ENCODE measurements around the gene ZNF844. TPM values are rescaled to one million over a fixed set of nuclear protein-coding genes. Genes with fewer than 3 reads are reported as not detected.

Gene ZNF844
- total RNA-seq, 2 donors from 2014 or later, result 10.3 to 17.9 TPM

DNA sequence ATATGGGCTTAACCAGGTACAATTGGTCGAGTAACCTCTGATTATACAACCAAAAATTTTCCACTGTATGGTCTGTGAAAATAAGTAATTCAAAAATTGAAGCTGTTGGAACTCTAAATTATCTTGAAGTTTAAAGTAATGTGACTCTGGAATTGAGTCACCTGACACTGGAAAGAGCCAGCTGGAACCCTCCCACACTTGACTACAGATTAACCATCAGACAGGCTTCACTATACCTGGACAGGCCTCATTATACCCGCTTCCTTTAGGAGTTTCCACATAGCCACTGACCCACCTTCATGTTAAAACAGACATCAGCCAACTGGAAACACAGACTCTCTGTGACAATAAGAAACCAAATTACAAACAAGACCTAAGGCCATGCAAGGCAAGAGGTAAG is 30.3 kb upstream of the ZNF844 start:
- peaks cover 22% of the 10 kb centered on the region for H3K27me3 Mint-ChIP-seq (ENCODE audit: insufficient read depth)
- DNase-seq, result no peak
- Histone ChIP-seq H3K36me3 (ENCODE audit: control insufficient read depth, insufficient read depth, low read length) (peaks cover 7% of the 10 kb centered on the region), H3K27ac (ENCODE audit: low read depth, low read length) (no peak overlapping the region), H3K27me3 (ENCODE audit: control insufficient read depth, insufficient read depth, low read length, poor library complexity, severe bottlenecking) (no peaks in the 10 kb centered on the region), H3K4me3 (ENCODE audit: low read length) (peak overlapping the region; percentile 92), H3K9me3 (ENCODE audit: control insufficient read depth, low read length) (peaks cover 33% of the 10 kb centered on the region), H3K4me1 (ENCODE audit: control insufficient read depth, insufficient read depth, low read length) (no peaks in the 10 kb centered on the region), H3K9ac (ENCODE audit: extremely low read depth, low read length, poor library complexity, severe bottlenecking) (no peak overlapping the region)
- H3K4me1 Mint-ChIP-seq, result peaks cover 5% of the 10 kb centered on the region
- peaks cover 33% of the 10 kb centered on the region for H3K36me3 Mint-ChIP-seq (ENCODE audit: low read depth)
- no peak overlapping the region for H3K27ac Mint-ChIP-seq
- H3K4me3 Mint-ChIP-seq, result peak overlapping the region; percentile 73
- 77% methylated on average over 1 of the region's 2 CpGs; no CpG with 5 or more reads in 1 of the 2 experiments for whole genome bisulfite sequencing, 2 experiments (ENCODE audit: insufficient coverage in 1 of 2, insufficient read length in 1 of 2)
- TF ChIP-seq, protein P1, sequence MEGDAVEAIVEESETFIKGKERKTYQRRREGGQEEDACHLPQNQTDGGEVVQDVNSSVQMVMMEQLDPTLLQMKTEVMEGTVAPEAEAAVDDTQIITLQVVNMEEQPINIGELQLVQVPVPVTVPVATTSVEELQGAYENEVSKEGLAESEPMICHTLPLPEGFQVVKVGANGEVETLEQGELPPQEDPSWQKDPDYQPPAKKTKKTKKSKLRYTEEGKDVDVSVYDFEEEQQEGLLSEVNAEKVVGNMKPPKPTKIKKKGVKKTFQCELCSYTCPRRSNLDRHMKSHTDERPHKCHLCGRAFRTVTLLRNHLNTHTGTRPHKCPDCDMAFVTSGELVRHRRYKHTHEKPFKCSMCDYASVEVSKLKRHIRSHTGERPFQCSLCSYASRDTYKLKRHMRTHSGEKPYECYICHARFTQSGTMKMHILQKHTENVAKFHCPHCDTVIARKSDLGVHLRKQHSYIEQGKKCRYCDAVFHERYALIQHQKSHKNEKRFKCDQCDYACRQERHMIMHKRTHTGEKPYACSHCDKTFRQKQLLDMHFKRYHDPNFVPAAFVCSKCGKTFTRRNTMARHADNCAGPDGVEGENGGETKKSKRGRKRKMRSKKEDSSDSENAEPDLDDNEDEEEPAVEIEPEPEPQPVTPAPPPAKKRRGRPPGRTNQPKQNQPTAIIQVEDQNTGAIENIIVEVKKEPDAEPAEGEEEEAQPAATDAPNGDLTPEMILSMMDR (conservative IDR thresholded peaks at IDR 0.05), result no peak
- peaks cover 69% of the 10 kb centered on the region for H3K9me3 Mint-ChIP-seq

DNA sequence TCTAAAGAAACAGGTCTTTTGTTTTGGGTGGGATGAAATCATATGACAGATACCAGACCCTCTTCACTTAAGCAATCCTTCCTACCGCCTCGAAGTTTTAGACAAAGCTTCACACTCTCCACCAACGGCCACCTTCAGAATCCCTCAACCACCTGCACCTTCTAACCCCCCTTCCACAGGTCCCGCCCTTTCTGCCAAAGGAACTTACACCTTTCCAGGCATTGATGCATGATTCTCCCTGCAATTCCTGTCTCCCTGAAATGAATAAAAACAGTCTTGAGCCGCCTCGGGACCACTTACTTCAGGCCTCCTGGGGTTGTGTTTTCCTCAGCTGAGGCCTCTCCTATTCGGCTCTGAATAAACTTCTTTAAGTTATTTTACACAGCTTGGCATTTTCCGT is 29.9 kb upstream of the ZNF844 start:
- no peak for DNase-seq
- H3K4me3 ChIP-seq (ENCODE audit: low read length), result peak overlapping the region; percentile 92
- no peaks in the 10 kb centered on the region for H3K4me1 ChIP-seq (ENCODE audit: control insufficient read depth, insufficient read depth, low read length)
- Mint-ChIP-seq H3K4me3 (peak overlapping the region; percentile 73), H3K27me3 (ENCODE audit: insufficient read depth) (peaks cover 22% of the 10 kb centered on the region), H3K4me1 (peaks cover 5% of the 10 kb centered on the region), H3K27ac (no peak overlapping the region), H3K36me3 (ENCODE audit: low read depth) (peaks cover 29% of the 10 kb centered on the region), H3K9me3 (peaks cover 69% of the 10 kb centered on the region)
- peak overlapping the region; percentile 90 for H3K9ac ChIP-seq (ENCODE audit: extremely low read depth, low read length, poor library complexity, severe bottlenecking)
- H3K9me3 ChIP-seq (ENCODE audit: control insufficient read depth, low read length), result peaks cover 28% of the 10 kb centered on the region
- H3K36me3 ChIP-seq (ENCODE audit: control insufficient read depth, insufficient read depth, low read length), result peaks cover 7% of the 10 kb centered on the region
- no peaks in the 10 kb centered on the region for H3K27me3 ChIP-seq (ENCODE audit: control insufficient read depth, insufficient read depth, low read length, poor library complexity, severe bottlenecking)
- TF ChIP-seq, protein P1 (conservative IDR thresholded peaks at IDR 0.05), result no peak
- WGBS, 2 experiments (ENCODE audit: insufficient coverage in 1 of 2, insufficient read length in 1 of 2), result 29 to 43% methylated on average over 4 to 8 of the region's 8 CpGs
- H3K27ac ChIP-seq (ENCODE audit: low read depth, low read length), result no peak overlapping the region

DNA sequence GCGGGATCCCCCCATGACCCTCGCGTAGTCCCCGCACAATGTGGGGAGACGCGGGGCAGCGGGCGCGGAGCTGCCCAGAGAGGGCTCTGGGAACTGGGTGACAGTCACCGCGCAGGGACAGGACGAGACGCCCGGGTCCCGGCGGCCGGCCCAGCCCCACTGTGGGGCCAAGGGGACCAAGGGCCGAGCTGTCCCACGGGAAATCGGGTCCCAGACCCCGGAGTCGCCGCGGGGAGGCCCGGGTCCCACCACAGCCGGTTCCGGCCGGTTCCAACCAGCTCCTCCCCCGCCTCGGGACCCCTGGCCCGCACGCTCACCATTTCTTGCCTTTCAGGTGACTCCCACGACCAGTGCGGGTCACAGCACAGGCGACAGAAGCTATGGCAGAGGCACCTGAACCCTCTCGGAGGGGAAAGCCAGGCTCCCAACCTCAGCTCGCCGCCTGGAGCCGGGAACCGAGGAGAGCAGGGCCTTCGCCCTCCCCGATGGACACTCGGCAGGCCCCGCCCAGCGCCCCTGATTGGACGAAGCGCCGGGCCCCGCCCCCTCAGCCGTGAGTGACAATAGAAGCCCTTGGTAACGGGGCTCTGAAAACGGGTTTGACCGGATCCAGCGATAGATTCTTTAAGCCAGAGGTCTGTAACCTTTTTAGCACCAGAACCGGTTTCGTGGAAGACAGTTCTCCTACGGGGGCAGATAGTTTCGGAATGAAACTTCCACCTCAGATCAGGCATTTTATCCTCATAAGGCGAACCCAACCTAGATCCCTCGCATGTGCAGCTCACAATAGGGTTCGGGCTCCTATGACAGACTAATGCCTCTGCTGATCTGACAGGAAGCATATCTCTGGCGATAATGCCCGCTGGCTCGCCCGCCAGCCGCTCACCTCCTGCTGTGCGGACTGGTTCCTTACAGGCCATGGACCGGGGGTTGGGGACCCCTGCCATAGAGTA is 29.0 kb upstream of the ZNF844 start, which contains the start of gene ZNF433:
ZNF433 (minus strand) TSS at position 460 of the 953 bp plus-strand sequence; CDS start at position 320, 140 bp downstream.
- Histone ChIP-seq H3K9me3 (ENCODE audit: control insufficient read depth, low read length) (peaks cover 23% of the 10 kb centered on the region), H3K27ac (ENCODE audit: low read depth, low read length) (peak within 1 kb of the TSS; percentile 72), H3K36me3 (ENCODE audit: control insufficient read depth, insufficient read depth, low read length) (peaks cover 7% of the 10 kb centered on the region), H3K9ac (ENCODE audit: extremely low read depth, low read length, poor library complexity, severe bottlenecking) (peak within 1 kb of the TSS; percentile 90), H3K4me1 (ENCODE audit: control insufficient read depth, insufficient read depth, low read length) (no peaks in the 10 kb centered on the region), H3K4me3 (ENCODE audit: low read length) (peak within 1 kb of the TSS; percentile 92), H3K27me3 (ENCODE audit: control insufficient read depth, insufficient read depth, low read length, poor library complexity, severe bottlenecking) (no peaks in the 10 kb centered on the region)
- DNase-seq, result peak; percentile 99
- Mint-ChIP-seq H3K36me3 (ENCODE audit: low read depth) (peaks cover 24% of the 10 kb centered on the region), H3K9me3 (peaks cover 66% of the 10 kb centered on the region), H3K4me3 (peak within 1 kb of the TSS; percentile 73), H3K4me1 (peaks cover 5% of the 10 kb centered on the region), H3K27ac (peak within 1 kb of the TSS; percentile 90), H3K27me3 (ENCODE audit: insufficient read depth) (peaks cover 22% of the 10 kb centered on the region)
- WGBS, 2 experiments (ENCODE audit: insufficient coverage in 1 of 2, insufficient read length in 1 of 2), result 1 to 6% methylated on average over 26 to 68 of the region's 68 CpGs
- TF ChIP-seq, protein P1 (conservative IDR thresholded peaks at IDR 0.05), result peak; percentile 19

Data from endodermal cell (in vitro differentiated cells).